Fibroblast of mammary gland (primary cell): ENCODE measurements around the gene CTBP1.
A peak's percentile ranks its signal among the peaks of the same experiment; 100 is the strongest.

Experiments
- DNase-seq: peaks from one replicate; pipeline ENCODE4 v3.0.0-alpha.2; 2010; ENCODE audit warnings: low read depth
- H3K4me3 ChIP-seq: 2 replicates; pipeline ENCODE4 v1.5.1; 2011; ENCODE audit warnings: low read depth, mild to moderate bottlenecking, low read length, moderate library complexity; ENCODE audit not compliant: control insufficient read depth
- CTCF ChIP-seq: conservative IDR thresholded peaks from 2 replicates; pipeline ENCODE4 v1.5.1; 2011; ENCODE audit warnings: low read depth, low read length, inconsistent platforms; ENCODE audit not compliant: control insufficient read depth, insufficient read depth

The CTBP1 gene

GRCh38 chr4:1172228-1172851 is 76.6 kb downstream of the CTBP1 start, which contains the start of gene SPON2:
SPON2 (minus strand) TSS chr4:1172583.
- no peak for TF ChIP-seq CTCF
- DNase-seq, result peak; percentile 80
- H3K4me3 ChIP-seq, result peak within 1 kb of the TSS; percentile 80

- no peak for DNase-seq
- peak overlapping the region; percentile 80 for H3K4me3 ChIP-seq
- TF ChIP-seq CTCF, result no peak
These were observed 77.4 kb downstream of the CTBP1 start for GRCh38 chr4:1171311-1172227.

GRCh38 chr4:1170976-1171310 is 78.0 kb downstream of the CTBP1 start:
- H3K4me3 ChIP-seq, result peak overlapping the region; percentile 80
- no peak for DNase-seq
- TF ChIP-seq CTCF, result no peak

- peak overlapping the region; percentile 80 for H3K4me3 ChIP-seq
- DNase-seq, result no peak
- TF ChIP-seq CTCF, result no peak
These were observed 78.6 kb downstream of the CTBP1 start for GRCh38 chr4:1170156-1170975.

- peak overlapping the region; percentile 6 for H3K4me3 ChIP-seq
- DNase-seq, result no peak
- no peak for TF ChIP-seq CTCF
These were observed 79.2 kb downstream of the CTBP1 start for GRCh38 chr4:1169691-1170096.

GRCh38 chr4:1169171-1169671 is 79.7 kb downstream of the CTBP1 start:
- no peak for DNase-seq
- TF ChIP-seq CTCF, result no peak
- no peak overlapping the region for H3K4me3 ChIP-seq
